ENCODE data around the gene VMAC. TPM values are rescaled to one million over a fixed set of nuclear protein-coding genes. Genes with fewer than 3 reads are reported as not detected.

VMAC gene
- total and polyA plus RNA-seq, 2 donors from 2014 or later: 2.3 to 8.7 TPM

GRCh38 chr19:5937550-5937949 is 32.9 kb downstream of the VMAC start:
- H3K27me3 ChIP-seq (ENCODE audit: control insufficient read depth, insufficient read depth, low read length): no peaks in the 10 kb centered on the region
- H3K9me3 ChIP-seq (ENCODE audit: control insufficient read depth in 2 of 3, insufficient read depth in 1 of 3, low read length in 3 of 3): no peaks in the 10 kb centered on the region
- FAIRE-seq (no peak), DNase-seq (no peak)
- H3K9ac ChIP-seq (ENCODE audit: low read length in 3 of 3): no peak overlapping the region
- peaks cover 0 to 21% (median 11%) of the 10 kb centered on the region in 3 donors for H3K36me3 ChIP-seq (ENCODE audit: control insufficient read depth in 2 of 3, insufficient read depth in 3 of 3, low read length in 3 of 3)
- H3K27ac ChIP-seq (ENCODE audit: low read depth in 2 of 2, low read length in 2 of 2): no peak overlapping the region
- H3K4me1 ChIP-seq (ENCODE audit: control insufficient read depth in 2 of 3, insufficient read depth in 2 of 3, low read depth in 1 of 3, low read length in 3 of 3): peaks cover 0 to 7% (median 2%) of the 10 kb centered on the region in 3 donors
- intact Hi-C loops (cut with DNase I): no loop called here
- H3K4me3 ChIP-seq (ENCODE audit: low read length in 3 of 3): no peak overlapping the region
- no peak for TF ChIP-seq CTCF (IDR thresholded peaks at IDR 0.05; ENCODE audit: borderline replicate concordance, extremely low read depth, insufficient read depth)

- no peak for TF ChIP-seq CTCF (IDR thresholded peaks at IDR 0.05; ENCODE audit: borderline replicate concordance, extremely low read depth, insufficient read depth)
- Histone ChIP-seq H3K27me3 (ENCODE audit: control insufficient read depth, insufficient read depth, low read length) (no peaks in the 10 kb centered on the region), H3K27ac (ENCODE audit: low read depth in 2 of 2, low read length in 2 of 2) (no peak overlapping the region), H3K4me3 (ENCODE audit: low read length in 3 of 3) (no peak overlapping the region), H3K4me1 (ENCODE audit: control insufficient read depth in 2 of 3, insufficient read depth in 2 of 3, low read depth in 1 of 3, low read length in 3 of 3) (peaks cover 0 to 7% (median under 1%) of the 10 kb centered on the region in 3 donors), H3K9ac (ENCODE audit: low read length in 3 of 3) (no peak overlapping the region), H3K36me3 (ENCODE audit: control insufficient read depth in 2 of 3, insufficient read depth in 3 of 3, low read length in 3 of 3) (peaks cover 0 to 21% (median 11%) of the 10 kb centered on the region in 3 donors), H3K9me3 (ENCODE audit: control insufficient read depth in 2 of 3, insufficient read depth in 1 of 3, low read length in 3 of 3) (no peaks in the 10 kb centered on the region)
- intact Hi-C loops (cut with DNase I): no loop called here
- DNase-seq (peak in 2 of 5 donors; percentile 70 to 74), FAIRE-seq (no peak)
These were observed 35.9 kb downstream of the VMAC start for GRCh38 chr19:5940260-5941208.

GRCh38 chr19:5941673-5942072 is 37.0 kb downstream of the VMAC start:
- Histone ChIP-seq H3K36me3 (ENCODE audit: control insufficient read depth in 2 of 3, insufficient read depth in 3 of 3, low read length in 3 of 3) (peaks cover 0 to 13% (median 10%) of the 10 kb centered on the region in 3 donors), H3K27ac (ENCODE audit: low read depth in 2 of 2, low read length in 2 of 2) (no peak overlapping the region), H3K9ac (ENCODE audit: low read length in 3 of 3) (no peak overlapping the region), H3K4me1 (ENCODE audit: control insufficient read depth in 2 of 3, insufficient read depth in 2 of 3, low read depth in 1 of 3, low read length in 3 of 3) (peaks cover 0 to 5% (median 0%) of the 10 kb centered on the region in 3 donors), H3K9me3 (ENCODE audit: control insufficient read depth in 2 of 3, insufficient read depth in 1 of 3, low read length in 3 of 3) (no peaks in the 10 kb centered on the region), H3K4me3 (ENCODE audit: low read length in 3 of 3) (no peak overlapping the region), H3K27me3 (ENCODE audit: control insufficient read depth, insufficient read depth, low read length) (no peaks in the 10 kb centered on the region)
- intact Hi-C loops (cut with DNase I): no loop called here
- no peak for FAIRE-seq
- no peak for TF ChIP-seq CTCF (IDR thresholded peaks at IDR 0.05; ENCODE audit: borderline replicate concordance, extremely low read depth, insufficient read depth)
- no peak for DNase-seq

Data from kidney (tissue), 14 donors.